Measurements from ENCODE around the gene ZNF223.

Gene ZNF223

DNA sequence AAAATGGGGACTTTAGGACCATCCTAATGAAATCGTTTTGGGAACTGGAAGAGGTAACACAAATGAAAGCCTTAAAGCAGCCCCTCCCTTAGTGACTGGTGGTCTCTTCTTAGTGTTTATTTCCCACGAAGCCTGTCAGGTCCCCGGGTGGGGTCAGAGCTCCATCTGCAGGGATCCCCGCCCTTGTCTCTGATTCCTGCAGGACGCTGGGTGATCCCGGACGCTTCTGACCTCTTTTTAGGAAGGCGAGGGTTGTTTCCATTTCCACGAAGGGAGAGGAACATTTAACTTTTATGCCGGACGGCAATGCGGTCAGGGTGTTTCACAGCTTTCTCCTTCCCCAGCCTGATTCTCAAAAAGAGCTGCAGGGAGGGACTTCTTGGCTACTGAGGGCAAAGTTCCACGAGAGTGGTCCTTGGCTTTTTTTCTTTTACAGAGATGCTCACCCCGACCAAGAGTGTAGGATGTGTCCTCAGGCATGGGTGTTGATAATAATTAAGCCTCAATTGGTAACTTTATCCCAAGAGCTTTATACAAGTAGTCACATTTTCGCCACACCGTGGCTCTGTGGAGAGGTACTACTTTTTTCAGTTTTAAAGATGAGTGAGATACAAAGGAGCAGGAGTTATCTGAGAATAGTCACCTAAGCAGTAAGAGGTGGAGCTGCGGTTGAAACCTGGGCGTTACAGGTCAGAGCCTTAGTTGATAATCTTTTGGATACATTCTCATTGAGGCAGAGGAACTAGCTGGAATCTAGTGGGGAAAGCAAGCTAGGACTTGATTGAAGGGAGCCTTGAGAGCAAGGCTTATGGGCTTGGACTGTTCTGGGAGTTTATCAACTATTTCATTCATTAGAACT, 20.9 kb downstream of the ZNF223 start:
- peak; percentile 66 for DNase-seq

DNA sequence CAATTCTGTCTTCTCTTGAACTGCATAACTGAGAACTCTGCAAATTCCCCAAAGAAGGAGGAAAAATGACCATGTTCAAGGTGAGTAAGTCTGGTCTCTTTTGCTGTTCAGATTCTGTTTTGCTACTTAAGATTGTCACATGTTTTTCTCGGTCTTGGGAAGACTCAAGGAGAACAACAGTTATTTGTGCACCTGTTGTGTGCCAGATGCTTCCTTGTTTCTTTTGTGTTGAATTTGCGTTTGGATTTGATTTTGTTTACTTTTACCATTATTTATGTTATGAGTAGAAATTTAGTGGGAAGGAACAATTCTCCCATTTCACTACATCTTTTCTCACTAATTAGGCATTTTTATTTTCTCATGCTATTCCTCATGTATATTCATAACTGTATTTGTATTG, 24.5 kb downstream of the ZNF223 start:
- no peak for DNase-seq

DNA sequence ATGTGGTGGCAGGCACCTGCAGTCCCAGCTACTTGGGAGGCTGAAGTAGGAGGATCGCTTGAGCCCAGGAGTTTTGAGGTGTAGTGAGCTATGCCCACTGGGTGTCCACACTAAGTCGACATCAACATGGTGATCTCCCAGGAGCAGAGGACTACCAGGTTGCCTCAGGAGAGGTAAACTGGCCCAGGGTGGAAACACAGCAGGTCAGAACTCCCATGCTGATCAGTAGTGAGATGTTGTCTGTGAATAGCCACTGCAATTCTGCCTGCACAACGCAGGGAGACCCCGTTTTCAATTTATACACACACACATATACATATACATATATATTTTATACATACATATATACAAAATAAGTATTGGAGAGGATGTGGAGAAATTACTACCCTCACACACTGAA, 40.3 kb downstream of the ZNF223 start:
- no peak for DNase-seq

DNA sequence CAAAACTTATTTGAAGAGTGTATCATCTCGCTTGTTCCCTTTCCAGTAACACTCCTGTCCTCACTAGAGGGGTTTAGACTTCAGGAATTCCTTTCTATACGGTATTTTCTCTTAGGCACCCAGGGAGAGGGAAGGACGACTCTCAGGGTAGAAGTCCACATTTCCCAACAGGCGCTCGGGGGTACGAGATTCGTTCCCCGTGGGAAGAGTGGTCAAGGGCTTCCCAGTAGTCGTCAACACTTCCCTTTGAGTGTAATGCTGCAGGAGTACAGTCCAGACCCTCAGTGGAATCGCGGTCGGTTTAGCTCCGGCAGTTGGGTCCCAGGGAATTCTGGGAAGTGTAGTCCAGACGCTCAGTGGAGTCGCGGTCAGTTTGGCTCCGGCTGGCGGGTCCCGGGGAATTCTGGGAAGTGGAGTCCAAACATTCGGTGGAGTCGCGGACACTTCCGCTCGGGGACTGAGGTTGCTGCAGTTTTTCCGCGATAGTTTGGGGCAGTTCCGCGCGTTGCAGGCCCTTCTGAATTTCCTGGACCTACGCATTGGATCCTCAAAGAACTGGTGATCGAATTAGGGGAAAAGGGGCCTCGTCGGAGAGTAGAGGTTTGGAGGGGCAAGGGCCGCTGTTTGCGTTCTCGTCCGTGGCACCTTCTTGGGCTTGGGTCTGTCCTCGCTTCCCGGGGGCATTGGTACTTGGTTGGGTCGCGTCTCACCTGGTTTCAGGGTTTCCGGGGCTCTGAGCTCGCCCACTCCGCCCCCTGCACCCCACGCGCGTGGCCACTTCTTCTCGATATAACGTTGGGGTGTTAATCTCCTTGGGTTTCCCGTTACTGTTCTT, 42.3 kb downstream of the ZNF223 start, which contains the start of gene ZNF224:
ZNF224 (plus strand) TSS at position 431 of the 835 bp plus-strand sequence. CDS start 3,513 bp downstream, outside the sequence.
- peak; percentile 98 for DNase-seq

DNA sequence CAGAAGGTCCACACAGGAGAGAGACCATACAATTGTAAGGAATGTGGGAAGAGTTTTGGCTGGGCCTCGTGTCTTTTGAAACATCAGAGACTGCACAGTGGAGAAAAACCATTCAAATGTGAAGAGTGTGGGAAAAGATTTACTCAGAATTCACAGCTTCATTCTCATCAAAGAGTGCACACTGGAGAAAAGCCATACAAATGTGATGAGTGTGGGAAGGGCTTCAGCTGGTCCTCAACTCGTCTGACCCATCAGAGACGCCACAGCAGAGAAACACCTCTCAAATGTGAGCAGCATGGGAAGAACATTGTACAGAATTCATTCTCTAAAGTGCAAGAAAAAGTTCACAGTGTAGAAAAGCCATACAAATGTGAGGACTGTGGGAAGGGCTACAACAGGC, 55.9 kb downstream of the ZNF223 start:
- no peak for DNase-seq

DNA sequence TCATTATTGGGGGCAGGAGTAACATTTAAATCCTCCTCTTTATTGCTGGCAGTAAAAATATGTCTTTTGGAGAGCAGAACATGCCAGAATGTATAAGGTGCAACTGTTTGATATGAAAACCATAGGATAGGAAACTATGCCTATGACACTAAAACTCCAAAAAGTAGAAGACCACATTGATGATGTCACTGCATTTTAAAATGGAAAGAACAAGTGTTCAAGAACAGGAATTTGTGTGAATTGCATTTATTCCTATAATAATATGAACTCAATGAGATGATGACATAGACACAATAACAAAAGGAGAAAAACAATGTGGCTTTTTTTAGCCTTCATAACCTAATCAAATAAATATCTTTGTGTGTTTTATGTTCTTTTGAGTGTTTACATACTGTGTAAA, 57.6 kb downstream of the ZNF223 start:
- DNase-seq: no peak

DNA sequence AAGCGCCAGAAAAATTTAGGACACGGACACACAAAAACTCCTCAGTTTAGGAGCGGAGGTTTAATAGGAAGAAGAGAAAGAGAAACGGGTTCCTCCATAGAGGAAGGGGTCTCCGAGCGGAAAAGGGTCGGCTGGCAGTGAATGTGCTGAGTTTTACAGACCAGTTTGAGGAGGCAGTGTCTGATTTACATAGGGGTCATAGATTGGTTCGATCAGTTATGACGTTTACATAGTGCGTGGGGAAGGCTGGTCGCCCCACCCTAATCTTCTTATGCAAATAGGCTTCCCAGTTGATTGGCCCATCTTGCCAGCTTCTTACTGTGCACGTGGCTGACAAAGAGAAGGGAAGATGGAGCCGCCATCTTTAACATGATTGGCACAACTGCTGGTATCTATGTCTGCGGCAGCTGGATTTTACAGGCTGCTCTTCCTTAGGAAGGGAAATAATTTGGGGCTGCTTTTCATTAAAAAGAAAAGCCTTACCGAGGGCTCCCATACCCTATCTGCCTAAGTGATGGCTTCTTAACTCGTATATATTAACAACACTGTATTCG, 60.2 kb downstream of the ZNF223 start:
- peak; percentile 99 for DNase-seq

DNA sequence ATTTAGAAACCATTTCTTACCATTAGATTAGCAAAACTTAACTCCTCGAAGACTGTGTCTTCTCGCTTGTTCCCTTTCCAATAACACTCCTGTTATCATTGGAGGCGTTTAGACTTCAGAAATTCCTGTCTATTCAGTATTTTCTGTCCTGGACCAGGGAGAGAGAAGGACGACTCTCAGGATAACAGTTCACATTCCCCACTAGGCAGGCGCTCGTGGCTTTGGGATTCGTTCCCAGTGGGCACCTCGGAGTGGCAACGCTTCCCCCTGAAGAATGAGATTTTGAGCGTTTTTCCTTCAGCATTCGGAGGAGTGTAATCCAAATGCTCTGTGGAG, 60.9 kb downstream of the ZNF223 start:
- DNase-seq: no peak

DNA sequence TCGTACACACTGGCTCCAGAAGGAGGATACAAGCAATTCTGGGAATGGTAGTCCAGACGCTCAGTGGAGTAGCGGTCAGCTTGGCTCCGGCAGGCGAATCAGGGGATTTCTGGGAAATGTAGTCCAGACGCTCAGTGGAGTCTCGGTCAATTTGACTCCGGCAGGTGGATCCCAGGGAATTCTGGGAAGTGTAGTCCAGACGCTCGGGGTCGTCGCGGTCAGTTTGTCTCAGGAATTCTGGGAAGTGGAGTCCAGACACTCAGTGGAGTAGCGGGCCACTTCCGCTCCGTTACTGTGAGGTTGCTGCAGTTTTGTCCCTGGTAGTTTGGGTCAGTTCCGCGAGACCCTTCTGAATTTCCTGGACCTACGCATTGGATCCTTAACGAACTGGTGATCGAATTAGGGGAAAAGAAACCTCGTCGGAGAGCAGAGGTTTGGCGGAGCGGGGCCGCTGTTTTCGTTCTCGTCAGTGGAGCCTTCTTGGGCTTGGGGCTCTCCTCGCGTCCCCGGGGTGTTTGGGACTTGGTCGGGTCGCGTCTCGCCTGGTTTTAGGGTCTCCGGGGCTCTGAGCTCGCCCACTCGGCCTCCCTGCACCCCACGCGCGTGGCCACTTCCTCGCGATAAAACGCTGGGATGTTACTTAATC, 61.4 kb downstream of the ZNF223 start, which contains the start of gene ZNF225:
ZNF225 (plus strand) TSS at position 262 of the 646 bp plus-strand sequence. CDS start 2,429 bp downstream, outside the sequence.
- peak; percentile 100 for DNase-seq

DNA sequence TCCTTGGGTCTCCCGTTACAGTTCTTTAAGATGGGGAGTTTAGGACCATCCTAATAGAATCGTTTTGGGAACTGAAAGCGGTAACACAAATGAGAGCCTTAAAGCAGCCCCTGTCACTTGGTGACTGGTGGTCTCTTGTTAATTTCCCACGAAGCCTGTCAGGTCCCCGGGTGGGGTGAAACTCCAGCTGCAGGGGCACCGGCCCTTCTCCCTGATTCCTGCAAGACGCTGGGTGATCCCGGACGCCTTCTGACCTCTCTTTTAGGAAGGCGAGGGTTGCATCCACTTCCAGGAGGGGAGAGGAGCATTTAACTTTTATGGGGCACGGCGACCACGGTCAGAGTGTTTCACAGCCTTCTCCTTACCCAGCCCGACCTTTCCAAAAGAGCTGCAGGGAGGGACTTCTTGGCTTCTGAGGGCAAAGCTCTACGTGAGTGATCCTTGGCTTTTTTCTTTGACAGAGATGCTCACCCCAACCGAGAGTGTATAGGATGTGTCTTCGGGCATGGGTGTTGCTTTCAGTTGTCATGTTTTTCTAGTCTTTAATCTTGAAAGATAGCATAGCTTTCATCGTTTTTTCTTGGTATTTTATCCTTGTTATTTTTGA, 62.1 kb downstream of the ZNF223 start:
- DNase-seq: no peak

Measured in OCI-M1 (cell line).